Fibroblast of peridontal ligament (primary cell): ENCODE results near the gene OSBP2.

ENCODE experiments used
- DNase-seq: peaks from one replicate; pipeline ENCODE4 v3.0.0-alpha.2; 2010; ENCODE audit errors: extremely low read depth

The OSBP2 gene

GRCh38 chr22:30867746-30868662 is 173.3 kb downstream of the OSBP2 start:
- no peak for DNase-seq

DNA sequence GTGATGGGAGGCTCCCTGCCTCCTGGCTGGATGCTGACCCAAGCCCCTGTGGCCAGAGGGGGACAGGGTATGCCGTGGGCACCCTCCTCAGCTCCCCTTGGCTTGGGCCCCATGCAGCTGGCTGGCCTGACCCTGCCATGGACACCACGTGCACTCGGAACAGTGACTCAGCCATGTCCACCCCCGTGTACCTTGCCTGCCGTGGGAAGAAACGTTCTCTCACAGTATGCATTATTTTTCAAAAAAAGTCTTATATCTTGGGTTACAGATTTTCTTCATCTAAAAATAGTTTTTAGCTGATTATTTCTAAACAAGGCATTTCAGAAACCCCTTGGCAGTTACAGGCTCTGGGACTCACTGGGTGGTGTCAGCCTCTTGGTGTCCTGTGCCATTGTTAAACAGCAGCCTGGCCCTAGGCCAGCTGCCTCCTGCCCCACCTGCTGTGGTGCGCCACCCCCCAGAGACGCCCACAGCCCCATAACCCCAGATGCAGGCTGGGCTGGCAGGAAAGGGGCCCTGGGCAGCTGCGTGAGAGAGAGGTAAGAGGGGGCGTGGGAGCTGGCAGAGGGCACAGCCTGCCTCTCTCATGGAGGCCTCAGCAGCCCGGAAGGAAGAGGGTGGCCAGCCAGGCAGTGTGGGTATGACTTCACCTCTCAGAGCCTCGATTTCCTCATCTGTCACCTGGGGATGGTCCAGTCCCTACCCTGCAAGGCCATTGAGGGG is 174.2 kb downstream of the OSBP2 start:
- peak; percentile 17 for DNase-seq

- DNase-seq, result no peak
These were observed 175.2 kb downstream of the OSBP2 start for GRCh38 chr22:30869667-30870395.

DNA sequence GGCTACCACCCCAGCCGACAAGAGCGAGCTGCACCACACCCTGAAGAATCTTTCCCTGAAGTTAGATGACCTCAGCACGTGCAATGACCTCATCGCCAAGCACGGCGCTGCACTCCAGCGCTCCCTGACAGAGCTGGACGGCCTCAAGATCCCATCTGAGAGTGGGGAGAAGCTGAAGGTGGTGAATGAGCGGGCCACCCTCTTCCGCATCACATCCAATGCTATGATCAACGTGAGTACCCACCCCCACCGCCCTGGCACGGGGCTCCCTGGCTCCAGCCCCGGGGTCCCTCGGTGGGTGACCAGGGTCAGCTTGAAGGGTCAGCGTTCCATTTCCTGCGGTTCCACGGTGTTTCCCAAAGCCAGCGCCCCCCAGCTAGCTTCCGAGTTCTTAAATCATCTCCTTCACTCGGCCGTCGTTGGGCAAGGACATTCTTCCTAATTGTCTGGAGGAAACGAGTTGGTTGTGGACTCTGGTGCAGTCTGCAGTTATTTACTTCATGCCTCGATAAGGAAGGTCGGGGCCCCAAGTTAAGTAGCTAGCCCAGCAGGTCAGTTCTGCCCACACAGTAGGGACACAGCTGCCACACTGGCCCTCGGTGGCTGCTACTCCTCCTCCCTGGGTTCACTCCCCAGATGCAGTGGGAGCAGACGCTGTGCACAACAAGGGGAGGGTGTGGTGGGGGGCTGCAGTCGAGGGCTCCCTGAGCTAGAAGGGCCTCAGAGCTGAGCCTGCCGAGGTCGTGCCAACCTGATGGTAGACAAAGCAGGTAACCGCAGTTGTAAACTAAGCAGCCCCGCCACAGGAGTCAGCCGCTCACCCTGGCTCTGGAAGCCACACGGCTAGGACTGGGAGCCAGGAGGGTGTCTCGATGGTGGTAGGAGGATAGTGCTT is 176.0 kb downstream of the OSBP2 start:
- DNase-seq, result no peak

- DNase-seq, result no peak
These were observed 177.0 kb downstream of the OSBP2 start for GRCh38 chr22:30871391-30872284.

- no peak for DNase-seq
These were observed 177.8 kb downstream of the OSBP2 start for GRCh38 chr22:30872285-30873041.

GRCh38 chr22:30873086-30873650 is 178.5 kb downstream of the OSBP2 start:
- DNase-seq, result no peak

GRCh38 chr22:30873661-30874060 is 179.0 kb downstream of the OSBP2 start:
- no peak for DNase-seq

- no peak for DNase-seq
These were observed 180.0 kb downstream of the OSBP2 start for GRCh38 chr22:30874431-30875370.

DNA sequence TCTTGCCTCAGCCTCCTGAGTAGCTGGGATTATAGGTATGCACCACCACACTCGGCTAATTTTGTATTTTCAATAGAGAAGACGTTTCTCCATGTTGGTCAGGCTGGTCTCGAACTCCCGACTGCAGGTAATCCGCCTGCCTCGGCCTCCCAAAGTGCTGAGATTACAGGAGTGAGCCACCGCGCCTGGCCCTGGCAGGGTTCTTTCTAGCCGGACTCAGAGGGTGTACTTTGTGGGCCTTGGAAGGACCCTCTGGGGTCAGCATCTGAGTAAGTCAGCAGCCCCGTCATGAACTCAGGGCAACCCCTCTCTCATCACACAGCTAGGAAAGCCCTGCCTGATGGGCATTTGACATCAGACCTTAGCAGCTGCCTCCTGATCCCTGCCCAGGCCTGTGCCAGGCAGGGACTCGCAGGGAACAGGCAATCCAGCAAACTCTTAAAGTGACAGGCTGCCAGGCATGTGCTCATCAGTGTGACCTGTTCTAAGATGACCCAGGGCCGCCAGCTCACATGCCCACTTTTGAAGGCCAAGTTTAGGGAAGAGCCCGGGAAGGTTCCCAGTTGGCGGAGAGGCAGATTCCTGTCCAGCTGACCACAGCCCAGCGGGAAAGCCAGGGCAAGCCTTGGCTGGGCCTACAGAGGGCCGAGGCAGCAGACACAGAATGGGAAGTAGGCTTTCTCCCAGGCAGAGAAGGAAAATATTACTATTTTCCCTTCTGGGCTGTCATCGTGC is 181.0 kb downstream of the OSBP2 start:
- peak; percentile 5 for DNase-seq

DNA sequence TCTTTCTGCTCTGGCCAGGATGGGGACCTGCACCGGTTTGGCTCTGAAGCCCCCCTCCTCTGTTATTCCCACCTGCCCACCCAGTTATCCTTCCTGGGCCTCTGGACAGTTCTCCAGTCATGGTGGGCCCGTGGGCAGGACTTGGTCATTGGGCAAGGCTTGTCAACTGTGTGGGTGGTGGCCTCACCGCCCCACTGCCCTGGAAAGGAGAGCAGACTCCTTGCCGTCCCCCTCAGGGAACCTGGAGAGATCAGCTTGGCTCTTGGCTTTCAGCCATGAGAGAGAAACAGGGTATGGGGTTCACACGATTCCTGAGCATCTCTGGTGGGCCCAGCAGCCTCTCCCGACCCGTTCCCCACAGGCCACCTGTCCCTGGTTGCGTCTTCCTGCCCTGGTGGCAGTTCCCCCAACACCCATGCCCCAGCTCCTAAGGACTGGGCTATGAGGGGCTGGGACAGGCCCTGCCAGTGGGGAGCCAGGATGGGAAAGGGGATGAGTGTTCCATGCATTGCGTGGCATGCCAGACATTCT is 181.6 kb downstream of the OSBP2 start:
- no peak for DNase-seq

GRCh38 chr22:30876915-30877553 is 182.4 kb downstream of the OSBP2 start:
- peak; percentile 44 for DNase-seq

- no peak for DNase-seq
These were observed 183.2 kb downstream of the OSBP2 start for GRCh38 chr22:30877662-30878515.

DNA sequence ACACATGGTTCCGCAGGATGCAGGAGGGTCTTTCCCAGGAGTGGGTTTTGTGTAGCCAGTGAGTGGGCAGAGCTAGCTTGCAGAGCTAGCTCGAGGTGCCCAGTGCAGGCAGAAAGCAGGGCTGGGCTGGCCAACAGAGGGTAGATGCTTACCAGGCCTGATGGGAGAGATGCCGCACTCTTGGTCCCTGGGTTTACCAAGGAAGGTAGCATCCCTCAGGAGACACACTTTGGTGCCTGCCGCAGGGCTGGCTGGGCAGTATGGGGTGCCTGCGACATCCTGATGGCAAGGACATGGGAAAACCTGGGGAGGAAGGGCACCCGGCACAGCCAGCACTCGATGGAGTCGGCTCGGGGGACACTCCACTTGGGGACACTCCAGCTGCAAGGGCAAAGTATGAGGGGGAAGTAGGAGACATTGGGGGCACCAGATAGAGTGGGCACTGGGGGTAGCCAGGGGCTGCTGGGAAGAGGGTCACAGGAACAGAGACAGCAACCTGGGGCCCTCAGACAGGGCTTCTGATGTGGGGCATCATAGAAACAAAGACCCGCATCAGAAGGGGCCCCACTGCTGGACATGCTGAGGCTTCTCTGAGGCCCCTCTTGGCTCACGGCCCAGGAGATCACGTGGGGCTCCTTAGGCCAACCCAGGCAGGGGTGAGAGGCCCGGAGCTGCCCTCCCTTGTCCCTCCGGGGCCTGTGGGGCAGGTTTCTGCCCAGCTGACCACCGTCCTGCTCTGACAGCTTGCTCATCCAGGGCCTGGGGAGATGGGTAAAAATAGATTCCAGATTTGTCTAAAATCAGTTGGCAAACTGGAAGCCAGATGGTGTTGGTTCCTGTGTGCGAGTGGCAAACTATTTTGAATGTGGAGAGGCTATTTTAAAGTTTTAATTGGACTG is 184.1 kb downstream of the OSBP2 start:
- DNase-seq, result no peak

DNA sequence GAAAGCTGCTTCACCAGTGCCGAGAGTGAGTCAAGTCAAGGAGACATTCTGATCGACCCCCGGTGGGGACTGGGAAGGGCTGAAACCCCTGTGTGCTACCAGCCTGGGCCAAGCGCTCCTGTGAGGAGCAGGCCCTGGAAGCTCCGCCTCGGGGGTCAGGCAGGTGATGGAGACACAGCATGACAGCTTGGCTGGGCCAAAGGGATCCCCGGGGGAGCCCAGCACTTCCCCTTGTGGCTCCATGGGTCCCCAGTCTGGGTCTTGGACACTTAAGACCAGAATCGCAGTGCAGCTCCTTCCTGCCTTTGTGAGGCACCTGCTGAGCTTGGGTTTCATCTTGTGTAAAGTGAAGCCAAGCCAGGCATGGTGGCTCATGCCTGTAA is 184.7 kb downstream of the OSBP2 start:
- DNase-seq, result no peak
